ENCODE measurements around the gene HERC3.
"Not testable (repeated sequence)": the region's sequence is repeated elsewhere in the genome, so short reads cannot be mapped to it uniquely, and the experiment has no call there.

HERC3 gene

GRCh38 chr4:88609794-88610193, 17.5 kb downstream of the HERC3 start:
- DNase-seq: not testable (repeated sequence)

GRCh38 chr4:88610771-88611170, 18.5 kb downstream of the HERC3 start:
- no peak for DNase-seq

GRCh38 chr4:88613417-88613875, 21.2 kb downstream of the HERC3 start:
- DNase-seq: peak; percentile 23

- DNase-seq: no peak
These were observed 21.8 kb downstream of the HERC3 start for GRCh38 chr4:88614058-88614457.

- no peak for DNase-seq
These were observed 24.2 kb downstream of the HERC3 start for GRCh38 chr4:88616275-88617150.

GRCh38 chr4:88618782-88619485, 26.7 kb downstream of the HERC3 start:
- no peak for DNase-seq

- no peak for DNase-seq
These were observed 27.7 kb downstream of the HERC3 start for GRCh38 chr4:88619971-88620370.

- DNase-seq: no peak
These were observed 29.6 kb downstream of the HERC3 start for GRCh38 chr4:88621763-88622327.

GRCh38 chr4:88623097-88623496, 30.8 kb downstream of the HERC3 start:
- DNase-seq: no peak

- DNase-seq: no peak
These were observed 36.5 kb downstream of the HERC3 start for GRCh38 chr4:88628746-88629145.

- DNase-seq: no peak
These were observed 37.5 kb downstream of the HERC3 start for GRCh38 chr4:88629826-88630225.

- DNase-seq: no peak
These were observed 38.5 kb downstream of the HERC3 start for GRCh38 chr4:88630756-88631155.

GRCh38 chr4:88643932-88644331, 51.7 kb downstream of the HERC3 start:
- DNase-seq: no peak

GRCh38 chr4:88645994-88646393, 53.7 kb downstream of the HERC3 start:
- no peak for DNase-seq

- no peak for DNase-seq
These were observed 54.4 kb downstream of the HERC3 start for GRCh38 chr4:88646528-88647280.

GRCh38 chr4:88649716-88650115, 57.4 kb downstream of the HERC3 start:
- DNase-seq: no peak

GRCh38 chr4:88653371-88653946, 61.2 kb downstream of the HERC3 start:
- DNase-seq: no peak

- DNase-seq: no peak
These were observed 62.9 kb downstream of the HERC3 start for GRCh38 chr4:88655226-88655625.

- peak; percentile 42 for DNase-seq
These were observed 67.0 kb downstream of the HERC3 start for GRCh38 chr4:88659055-88659889.

- no peak for DNase-seq
These were observed 67.6 kb downstream of the HERC3 start for GRCh38 chr4:88659890-88660208.

- no peak for DNase-seq
These were observed 68.4 kb downstream of the HERC3 start for GRCh38 chr4:88660446-88661294.
